Liver (tissue), 3 donors: ENCODE data around the gene RPTOR.

Source experiments
- EGR1 ChIP-seq, 2 donors: IDR thresholded peaks; 2 replicates each; pipeline ENCODE4 v1.6.1; 2016 to 2018; ENCODE audit warnings: antibody characterized with exemption in 2 of 2, low read depth in 2 of 2
- GABPA ChIP-seq, 2 donors: IDR thresholded peaks in 1 of 2; conservative IDR thresholded peaks in 1 of 2; 2 replicates each; pipeline ENCODE4 v1.6.1; 2016; ENCODE audit warnings: antibody characterized with exemption in 2 of 2, mild to moderate bottlenecking in 1 of 2, moderate library complexity in 1 of 2
- HNF4A ChIP-seq, 2 donors: conservative IDR thresholded peaks; 2 replicates each; pipeline ENCODE4 v1.6.1; 2016; ENCODE audit warnings: antibody characterized with exemption in 2 of 2, mild to moderate bottlenecking in 2 of 2
- HNF4G ChIP-seq: IDR thresholded peaks from 2 replicates; pipeline ENCODE4 v1.6.1; 2016; ENCODE audit warnings: antibody characterized with exemption
- JUND ChIP-seq, 2 donors: IDR thresholded peaks; 2 replicates each; pipeline ENCODE4 v1.6.1; 2016; ENCODE audit warnings: antibody characterized with exemption in 2 of 2
- NR2F2 ChIP-seq: IDR thresholded peaks from 2 replicates; pipeline ENCODE4 v1.6.1; 2016; ENCODE audit warnings: antibody characterized with exemption
- RAD21 ChIP-seq, 2 donors: IDR thresholded peaks; 2 replicates each; pipeline ENCODE4 v1.6.1; 2016; ENCODE audit warnings: antibody characterized with exemption in 2 of 2, mild to moderate bottlenecking in 2 of 2
- SP1 ChIP-seq: IDR thresholded peaks from 2 replicates; pipeline ENCODE4 v1.6.1; 2018; ENCODE audit warnings: antibody characterized with exemption, mild to moderate bottlenecking
- TAF1 ChIP-seq: conservative IDR thresholded peaks from 2 replicates; pipeline ENCODE4 v1.6.1; 2016; ENCODE audit warnings: antibody characterized with exemption, mild to moderate bottlenecking
- YY1 ChIP-seq: IDR thresholded peaks from 2 replicates; pipeline ENCODE4 v1.6.1; 2016; ENCODE audit warnings: antibody characterized with exemption, mild to moderate bottlenecking
- TF ChIP-seq, protein P1 (sequence below): fragments of 150-350 bp; IDR thresholded peaks from 2 replicates; pipeline ENCODE4 v1.5.1; 2017; ENCODE audit warnings: improper control_type of control experiment, low read depth, low read length; ENCODE audit not compliant: missing input control
- TF ChIP-seq, protein P2 (sequence below): IDR thresholded peaks from 2 replicates; pipeline ENCODE4 v1.6.1; 2016; ENCODE audit warnings: antibody characterized with exemption, mild to moderate bottlenecking
- TF ChIP-seq, protein P3 (sequence below): IDR thresholded peaks from 2 replicates; pipeline ENCODE4 v1.6.1; 2016; ENCODE audit warnings: antibody characterized with exemption
- TF ChIP-seq, protein P4 (sequence below): IDR thresholded peaks from 2 replicates; pipeline ENCODE4 v1.6.1; 2016; ENCODE audit warnings: antibody characterized with exemption
- donor health status: healthy.
- donor health status: healthy.

DNA sequence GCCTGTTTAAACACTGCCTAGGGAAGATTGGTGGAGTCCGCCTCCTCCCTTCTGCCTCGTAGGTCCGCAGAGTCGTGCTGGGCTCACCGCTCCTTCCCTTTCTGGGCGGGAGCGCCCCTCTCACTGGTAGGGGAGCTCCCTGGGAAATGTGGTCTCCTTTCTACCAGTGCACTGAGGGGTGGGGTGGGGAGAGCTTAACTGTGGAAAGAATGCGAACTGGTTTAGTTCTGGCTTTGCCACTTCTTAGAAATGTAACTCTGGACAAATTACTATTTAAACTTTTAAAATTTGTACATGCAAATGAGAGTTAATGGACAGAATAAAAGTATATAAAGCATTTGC, 105.7 kb downstream of the RPTOR start:
- TF ChIP-seq, protein P1, sequence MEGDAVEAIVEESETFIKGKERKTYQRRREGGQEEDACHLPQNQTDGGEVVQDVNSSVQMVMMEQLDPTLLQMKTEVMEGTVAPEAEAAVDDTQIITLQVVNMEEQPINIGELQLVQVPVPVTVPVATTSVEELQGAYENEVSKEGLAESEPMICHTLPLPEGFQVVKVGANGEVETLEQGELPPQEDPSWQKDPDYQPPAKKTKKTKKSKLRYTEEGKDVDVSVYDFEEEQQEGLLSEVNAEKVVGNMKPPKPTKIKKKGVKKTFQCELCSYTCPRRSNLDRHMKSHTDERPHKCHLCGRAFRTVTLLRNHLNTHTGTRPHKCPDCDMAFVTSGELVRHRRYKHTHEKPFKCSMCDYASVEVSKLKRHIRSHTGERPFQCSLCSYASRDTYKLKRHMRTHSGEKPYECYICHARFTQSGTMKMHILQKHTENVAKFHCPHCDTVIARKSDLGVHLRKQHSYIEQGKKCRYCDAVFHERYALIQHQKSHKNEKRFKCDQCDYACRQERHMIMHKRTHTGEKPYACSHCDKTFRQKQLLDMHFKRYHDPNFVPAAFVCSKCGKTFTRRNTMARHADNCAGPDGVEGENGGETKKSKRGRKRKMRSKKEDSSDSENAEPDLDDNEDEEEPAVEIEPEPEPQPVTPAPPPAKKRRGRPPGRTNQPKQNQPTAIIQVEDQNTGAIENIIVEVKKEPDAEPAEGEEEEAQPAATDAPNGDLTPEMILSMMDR: no peak
- no peak for TF ChIP-seq NR2F2
- TF ChIP-seq JUND (IDR thresholded peaks at IDR 0.05): no peak
- TF ChIP-seq, protein P2, sequence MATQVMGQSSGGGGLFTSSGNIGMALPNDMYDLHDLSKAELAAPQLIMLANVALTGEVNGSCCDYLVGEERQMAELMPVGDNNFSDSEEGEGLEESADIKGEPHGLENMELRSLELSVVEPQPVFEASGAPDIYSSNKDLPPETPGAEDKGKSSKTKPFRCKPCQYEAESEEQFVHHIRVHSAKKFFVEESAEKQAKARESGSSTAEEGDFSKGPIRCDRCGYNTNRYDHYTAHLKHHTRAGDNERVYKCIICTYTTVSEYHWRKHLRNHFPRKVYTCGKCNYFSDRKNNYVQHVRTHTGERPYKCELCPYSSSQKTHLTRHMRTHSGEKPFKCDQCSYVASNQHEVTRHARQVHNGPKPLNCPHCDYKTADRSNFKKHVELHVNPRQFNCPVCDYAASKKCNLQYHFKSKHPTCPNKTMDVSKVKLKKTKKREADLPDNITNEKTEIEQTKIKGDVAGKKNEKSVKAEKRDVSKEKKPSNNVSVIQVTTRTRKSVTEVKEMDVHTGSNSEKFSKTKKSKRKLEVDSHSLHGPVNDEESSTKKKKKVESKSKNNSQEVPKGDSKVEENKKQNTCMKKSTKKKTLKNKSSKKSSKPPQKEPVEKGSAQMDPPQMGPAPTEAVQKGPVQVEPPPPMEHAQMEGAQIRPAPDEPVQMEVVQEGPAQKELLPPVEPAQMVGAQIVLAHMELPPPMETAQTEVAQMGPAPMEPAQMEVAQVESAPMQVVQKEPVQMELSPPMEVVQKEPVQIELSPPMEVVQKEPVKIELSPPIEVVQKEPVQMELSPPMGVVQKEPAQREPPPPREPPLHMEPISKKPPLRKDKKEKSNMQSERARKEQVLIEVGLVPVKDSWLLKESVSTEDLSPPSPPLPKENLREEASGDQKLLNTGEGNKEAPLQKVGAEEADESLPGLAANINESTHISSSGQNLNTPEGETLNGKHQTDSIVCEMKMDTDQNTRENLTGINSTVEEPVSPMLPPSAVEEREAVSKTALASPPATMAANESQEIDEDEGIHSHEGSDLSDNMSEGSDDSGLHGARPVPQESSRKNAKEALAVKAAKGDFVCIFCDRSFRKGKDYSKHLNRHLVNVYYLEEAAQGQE: no peak
- TF ChIP-seq, protein P3, sequence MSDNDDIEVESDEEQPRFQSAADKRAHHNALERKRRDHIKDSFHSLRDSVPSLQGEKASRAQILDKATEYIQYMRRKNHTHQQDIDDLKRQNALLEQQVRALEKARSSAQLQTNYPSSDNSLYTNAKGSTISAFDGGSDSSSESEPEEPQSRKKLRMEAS: no peak
- TF ChIP-seq GABPA (IDR thresholded peaks at IDR 0.05 in 1 of 2, conservative IDR thresholded peaks at IDR 0.05 in 1 of 2): no peak
- no peak for TF ChIP-seq RAD21 (IDR thresholded peaks at IDR 0.05)
- TF ChIP-seq SP1: no peak
- TF ChIP-seq EGR1 (IDR thresholded peaks at IDR 0.05; ENCODE audit: low read depth in 2 of 2): no peak
- TF ChIP-seq YY1: no peak
- no peak for TF ChIP-seq TAF1
- no peak for TF ChIP-seq HNF4A (conservative IDR thresholded peaks at IDR 0.05)
- TF ChIP-seq, protein P4, sequence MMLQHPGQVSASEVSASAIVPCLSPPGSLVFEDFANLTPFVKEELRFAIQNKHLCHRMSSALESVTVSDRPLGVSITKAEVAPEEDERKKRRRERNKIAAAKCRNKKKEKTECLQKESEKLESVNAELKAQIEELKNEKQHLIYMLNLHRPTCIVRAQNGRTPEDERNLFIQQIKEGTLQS: no peak
- no peak for TF ChIP-seq HNF4G
